IMR-90 (cell line): ENCODE measurements around the gene NHLH2. TPM values are rescaled to one million over a fixed set of nuclear protein-coding genes. Genes with fewer than 3 reads are reported as not detected.

ENCODE experiments used
- ATAC-seq: fragments of 200-7000 bp; cut with Tn5 transposase; 2 replicates; pipeline ENCODE4 v1.9.1; 2020; ENCODE audit warnings: low read depth, mild to moderate bottlenecking, moderate library complexity
- BruUV-seq: library from RNA; stranded (reverse); fragments of 400-500 nt; replicated peaks from 2 replicates; lab custom pipeline; 2021; lab: Mats Ljungman, UMichigan
- CTCF ChIA-PET: fragments of 300-600 bp; formaldehyde crosslinking; extraction: SDS; loops from one replicate; lab custom pipeline; 2021; ENCODE audit warnings: antibody characterized with exemption; lab: Yijun Ruan, JAX
- POLR2A ChIA-PET: fragments of 300-600 bp; sonication (Branson Sonifier 250); formaldehyde crosslinking; loops from one replicate; lab custom pipeline; 2022; ENCODE audit warnings: antibody characterized with exemption; ENCODE audit not compliant: unreplicated experiment; lab: Charles Lee
- DNase-seq: peaks from one replicate; pipeline ENCODE4 v3.0.0; 2013
- H2AFZ ChIP-seq: replicated peaks from 2 replicates; pipeline ENCODE3; 2013; ENCODE audit warnings: low read length, mild to moderate bottlenecking; ENCODE audit not compliant: poor library complexity
- H2AK5ac ChIP-seq: 2 replicates; pipeline ENCODE4 v1.6.1; 2013; ENCODE audit warnings: low read depth, low read length, inconsistent platforms
- H2AK9ac ChIP-seq: replicated peaks from 2 replicates; pipeline ENCODE3; 2013; ENCODE audit warnings: mild to moderate bottlenecking, low read depth, low read length, moderate library complexity; ENCODE audit not compliant: poor library complexity
- H2BK120ac ChIP-seq: 2 replicates; pipeline ENCODE4 v1.6.1; 2013; ENCODE audit warnings: low read depth, low read length, inconsistent platforms
- H2BK15ac ChIP-seq: 3 replicates; pipeline ENCODE4 v1.6.1; 2013; ENCODE audit warnings: low read depth, low read length, inconsistent platforms
- H2BK20ac ChIP-seq: 2 replicates; pipeline ENCODE4 v1.6.1; 2013; ENCODE audit warnings: low read depth, mild to moderate bottlenecking, inconsistent platforms, low read length, moderate library complexity
- H2BK5ac ChIP-seq: 2 replicates; pipeline ENCODE4 v1.6.1; 2013; ENCODE audit warnings: mild to moderate bottlenecking, low read depth, low read length, inconsistent platforms; ENCODE audit not compliant: poor library complexity, severe bottlenecking
- H3K14ac ChIP-seq: replicated peaks from 2 replicates; pipeline ENCODE4 v1.6.1; 2013; ENCODE audit warnings: low read depth, low read length, inconsistent platforms
- H3K18ac ChIP-seq: 2 replicates; pipeline ENCODE4 v1.6.1; 2013; ENCODE audit warnings: low read depth, low read length, control low read depth
- H3K23ac ChIP-seq: 2 replicates; pipeline ENCODE4 v1.6.1; 2013; ENCODE audit warnings: low read depth, low read length, inconsistent platforms
- H3K27ac ChIP-seq: 2 replicates; pipeline ENCODE4 v1.5.1; 2013; ENCODE audit warnings: mild to moderate bottlenecking, control low read depth, low read length; ENCODE audit not compliant: insufficient read depth
- H3K27me3 ChIP-seq: 2 replicates; pipeline ENCODE4 v1.6.1; 2013; ENCODE audit warnings: low read length; ENCODE audit not compliant: control insufficient read depth, insufficient read depth
- H3K36me3 ChIP-seq: 2 replicates; pipeline ENCODE4 v1.6.1; 2013; ENCODE audit warnings: low read length, mixed read lengths; ENCODE audit not compliant: control insufficient read depth, insufficient read depth
- H3K4ac ChIP-seq: 2 replicates; pipeline ENCODE4 v1.6.1; 2013; ENCODE audit warnings: low read depth, low read length, inconsistent platforms
- H3K4me1 ChIP-seq: 2 replicates; pipeline ENCODE4 v1.6.1; 2013; ENCODE audit warnings: low read length, mixed read lengths; ENCODE audit not compliant: control insufficient read depth, insufficient read depth
- H3K4me2 ChIP-seq: 2 replicates; pipeline ENCODE4 v1.6.1; 2013; ENCODE audit warnings: low read depth, mild to moderate bottlenecking, control low read depth, low read length, moderate library complexity
- H3K4me3 ChIP-seq: 2 replicates; pipeline ENCODE4 v1.5.1; 2013; ENCODE audit warnings: low read depth, mild to moderate bottlenecking, control low read depth, low read length, moderate library complexity; ENCODE audit not compliant: insufficient read depth
- H3K56ac ChIP-seq: 2 replicates; pipeline ENCODE4 v1.6.1; 2013; ENCODE audit warnings: low read length, inconsistent platforms; ENCODE audit not compliant: insufficient read depth; ENCODE audit errors: extremely low read depth
- H3K79me1 ChIP-seq, 2 experiments: 2 replicates each; pipeline ENCODE4 v1.6.1; 2013; ENCODE audit warnings: low read length in 2 of 2, inconsistent platforms in 1 of 2, low read depth in 1 of 2
- H3K9ac ChIP-seq: 2 replicates; pipeline ENCODE4 v1.6.1; 2013; ENCODE audit warnings: low read depth, low read length, control low read depth
- H3K9me1 ChIP-seq: 2 replicates; pipeline ENCODE4 v1.6.1; 2013; ENCODE audit warnings: low read length, inconsistent platforms; ENCODE audit not compliant: insufficient read depth
- H3K9me3 ChIP-seq: 2 replicates; pipeline ENCODE4 v1.6.1; 2013; ENCODE audit warnings: low read length; ENCODE audit not compliant: control insufficient read depth, insufficient read depth
- H4K20me1 ChIP-seq: 2 replicates; pipeline ENCODE4 v1.6.1; 2013; ENCODE audit warnings: low read length, inconsistent platforms; ENCODE audit not compliant: insufficient read depth
- H4K5ac ChIP-seq: 2 replicates; pipeline ENCODE4 v1.6.1; 2013; ENCODE audit warnings: mild to moderate bottlenecking, low read depth, low read length, control low read depth
- H4K8ac ChIP-seq, 2 experiments: 2 replicates each; pipeline ENCODE4 v1.6.1; 2013; ENCODE audit warnings: low read depth in 2 of 2, low read length in 2 of 2, control low read depth in 1 of 2, inconsistent platforms in 1 of 2
- H4K91ac ChIP-seq: 2 replicates; pipeline ENCODE4 v1.6.1; 2013; ENCODE audit warnings: low read depth, low read length, inconsistent platforms; ENCODE audit not compliant: insufficient read depth
- CEBPB ChIP-seq: IDR thresholded peaks from 2 replicates; pipeline ENCODE4 v1.6.1; 2012; ENCODE audit warnings: low read depth, low read length, improper control_type of control experiment
- CTCF ChIP-seq: conservative IDR thresholded peaks from 2 replicates; pipeline ENCODE4 v1.5.1; 2012; ENCODE audit warnings: mild to moderate bottlenecking, low read depth, low read length, improper control_type of control experiment
- FOS ChIP-seq: fragments of 150-350 bp; IDR thresholded peaks from 2 replicates; pipeline ENCODE4 v1.6.1; 2016; ENCODE audit warnings: low read depth, low read length
- MAFK ChIP-seq: IDR thresholded peaks from 2 replicates; pipeline ENCODE4 v1.6.1; 2012; ENCODE audit warnings: low read depth, low read length, improper control_type of control experiment
- MAZ ChIP-seq: IDR thresholded peaks from 2 replicates; pipeline ENCODE4 v1.6.1; 2012; ENCODE audit warnings: low read depth, mild to moderate bottlenecking, low read length, improper control_type of control experiment, moderate library complexity, borderline replicate concordance
- RAD21 ChIP-seq: IDR thresholded peaks from 2 replicates; pipeline ENCODE4 v1.6.1; 2012; ENCODE audit warnings: low read length, improper control_type of control experiment
- RCOR1 ChIP-seq: IDR thresholded peaks from 2 replicates; pipeline ENCODE4 v1.6.1; 2012; ENCODE audit warnings: mild to moderate bottlenecking, low read length, improper control_type of control experiment; ENCODE audit not compliant: insufficient replicate concordance
- RFX5 ChIP-seq: IDR thresholded peaks from 2 replicates; pipeline ENCODE4 v1.8.0; 2012; ENCODE audit warnings: low read depth, mild to moderate bottlenecking, low read length, moderate library complexity
- SMC3 ChIP-seq: fragments of 150-350 bp; IDR thresholded peaks from 2 replicates; pipeline ENCODE4 v1.6.1; 2016; ENCODE audit warnings: low read depth, mild to moderate bottlenecking, antibody characterized with exemption, low read length, moderate library complexity
- WGBS, 2 experiments: methylation state at CpG; one replicate each; pipeline versions ENCODE4 v1.1.5 to v1.1.7; 2013; ENCODE audit warnings: missing lambda C conversion rate in 2 of 2; ENCODE audit not compliant: insufficient read length in 1 of 2; ENCODE audit errors: extremely low coverage in 2 of 2; 5-methylcytosine and 5-hydroxymethylcytosine counted together
- dilution Hi-C: fragments of 300-500 bp; cut with HindIII; formaldehyde crosslinking; loops from one replicate; pipeline ENCODE4 v1.14.3; 2018; ENCODE audit warnings: low sequenced_read_pairs; ENCODE audit not compliant: unreplicated experiment
- in situ Hi-C: fragments of 300-500 bp; cut with MboI; formaldehyde crosslinking; loops from 3 replicates; pipeline ENCODE4 v1.14.3; 2019; ENCODE audit warnings: low sequenced_read_pairs, inconsistent platforms, mixed read lengths
- intact Hi-C: fragments of 100-400 bp; cut with micrococcal nuclease; formaldehyde crosslinking; loops from 2 replicates; pipeline ENCODE4 v1.10.0; 2022
- polyA plus RNA-seq, 3 experiments: library from polyadenylated mRNA; depleted of rRNA; stranded (reverse); fragments of >200 nt; gene quantifications; 2 replicates each; pipeline ENCODE4 v1.2.3, GENCODE V29; 2012; ENCODE audit warnings: low replicate concordance in 1 of 3
- total RNA-seq: library from RNA; depleted of rRNA; stranded (reverse); fragments of >200 nt; gene quantifications from 2 replicates; pipeline ENCODE4 v1.2.3, GENCODE V29; 2012

The NHLH2 gene
- total and polyA plus RNA-seq, 2 of the 4 experiments (the other 2 are of a cell fraction), result not detected

GRCh38 chr1:115850937-115851336, 10.0 kb upstream of the NHLH2 start:
- ChIA-PET CTCF (no interaction called here), POLR2A (no interaction called here)

More at GRCh38 chr1:115850937-115851336, 10.0 kb upstream of the NHLH2 start:
- dilution Hi-C loops (no loop called here), intact Hi-C loops (loop anchor here (5.0 kb wide), 1 partner anchor 44 kb away; no protein-coding TSS in a partner anchor), in situ Hi-C loops (no loop called here)
- DNase-seq, result no peak
- Histone ChIP-seq H2BK20ac (no peak overlapping the region), H3K56ac (no peak overlapping the region), H3K27ac (no peak overlapping the region), H3K4me2 (no peak overlapping the region), H4K5ac (no peak overlapping the region), H3K27me3 (no peaks in the 10 kb centered on the region; the same call in 1 of the 2 replicates), H3K18ac (no peak overlapping the region), H2BK120ac (no peak overlapping the region), H4K20me1 (no peaks in the 10 kb centered on the region), H3K4me1 (no peaks in the 10 kb centered on the region), H3K9ac (no peak overlapping the region), H2AK9ac (no peak overlapping the region), H3K79me1 (no peaks in the 10 kb centered on the region), H2BK15ac (no peak overlapping the region), H3K14ac (no peak overlapping the region), H3K4me3 (no peak overlapping the region), H4K91ac (no peak overlapping the region), H4K8ac (no peak overlapping the region), H3K4ac (no peak overlapping the region), H2AFZ (no peak overlapping the region), H3K9me1 (no peaks in the 10 kb centered on the region), H3K36me3 (no peaks in the 10 kb centered on the region), H2AK5ac (no peak overlapping the region), H2BK5ac (no peak overlapping the region), H3K9me3 (no peaks in the 10 kb centered on the region), H3K23ac (no peak overlapping the region)
- no TSS peak for BruUV-seq
- TF ChIP-seq MAZ (no peak), SMC3 (no peak), CTCF (no peak), FOS (no peak), RFX5 (no peak), MAFK (no peak), RCOR1 (no peak), RAD21 (no peak), CEBPB (no peak)
- WGBS, 2 experiments, result no CpG with 5 or more reads among the region's 2 CpGs
- ATAC-seq, result no peak
